ENCODE results near the gene AK3. TPM values are rescaled to one million over a fixed set of nuclear protein-coding genes. Genes with fewer than 3 reads are reported as not detected.

AK3 gene
- total RNA-seq, 1 donor = 74.1 TPM

GRCh38 chr9:4739587-4740387 is 1.2 kb downstream of the AK3 start:
- peak overlapping the region; percentile 85 for H3K4me3 ChIP-seq (ENCODE audit: low read depth, low read length)
- no peak for TF ChIP-seq CTCF (IDR thresholded peaks at IDR 0.05; ENCODE audit: insufficient read depth, low read length)
- DNase-seq (ENCODE audit: low read depth) = peak; percentile 54

GRCh38 chr9:4738866-4739586 is 2.0 kb downstream of the AK3 start:
- DNase-seq (ENCODE audit: low read depth) = no peak
- TF ChIP-seq CTCF (IDR thresholded peaks at IDR 0.05; ENCODE audit: insufficient read depth, low read length) = no peak
- H3K4me3 ChIP-seq (ENCODE audit: low read depth, low read length) = peak overlapping the region; percentile 85

- TF ChIP-seq CTCF (IDR thresholded peaks at IDR 0.05; ENCODE audit: insufficient read depth, low read length) = no peak
- H3K4me3 ChIP-seq (ENCODE audit: low read depth, low read length) = no peak overlapping the region
- no peak for DNase-seq (ENCODE audit: low read depth)
These were observed 6.9 kb downstream of the AK3 start for GRCh38 chr9:4734150-4734549.

- no peak overlapping the region for H3K4me3 ChIP-seq (ENCODE audit: low read depth, low read length)
- TF ChIP-seq CTCF (IDR thresholded peaks at IDR 0.05; ENCODE audit: insufficient read depth, low read length) = no peak
- no peak for DNase-seq (ENCODE audit: low read depth)
These were observed 8.1 kb downstream of the AK3 start for GRCh38 chr9:4732890-4733289.

- no peak overlapping the region for H3K4me3 ChIP-seq (ENCODE audit: low read depth, low read length)
- DNase-seq (ENCODE audit: low read depth) = no peak
- no peak for TF ChIP-seq CTCF (IDR thresholded peaks at IDR 0.05; ENCODE audit: insufficient read depth, low read length)
These were observed 13.4 kb downstream of the AK3 start for GRCh38 chr9:4727593-4727992.

- TF ChIP-seq CTCF (IDR thresholded peaks at IDR 0.05; ENCODE audit: insufficient read depth, low read length) = no peak
- DNase-seq (ENCODE audit: low read depth) = no peak
- no peak overlapping the region for H3K4me3 ChIP-seq (ENCODE audit: low read depth, low read length)
These were observed 15.1 kb downstream of the AK3 start for GRCh38 chr9:4725706-4726442.
